Activated T-helper 2 cell treated with anti-CD3 and anti-CD28 coated beads, Interferon-gamma antibody, Interleukin-2, Interleukin-4, amounts not matched to agents 10 μg/mL and 5 μg/mL and 100 μg/mL, durations not matched to agents 14 hours and 24 hours and 36 hours (primary cell): ENCODE measurements around the gene ITPR2. TPM values are rescaled to one million over a fixed set of nuclear protein-coding genes. Genes with fewer than 3 reads are reported as not detected.
"Not testable (repeated sequence)": the region's sequence is repeated elsewhere in the genome, so short reads cannot be mapped to it uniquely, and the experiment has no call there.

Experiments
- DNase-seq: peaks from one replicate; pipeline ENCODE4 v3.0.0; 2021; ENCODE audit warnings: low spot score
- H3K27ac Mint-ChIP-seq: one replicate; pipeline ENCODE4 v1.8.0; 2021; ENCODE audit warnings: mixed read lengths
- H3K27me3 Mint-ChIP-seq: one replicate; pipeline ENCODE4 v1.8.0; 2021; ENCODE audit warnings: low read depth, mixed read lengths
- H3K36me3 Mint-ChIP-seq: one replicate; pipeline ENCODE4 v1.8.0; 2021; ENCODE audit warnings: low read depth, mixed read lengths
- H3K4me1 Mint-ChIP-seq: one replicate; pipeline ENCODE4 v1.8.0; 2021; ENCODE audit warnings: low read depth, mixed read lengths
- H3K4me3 Mint-ChIP-seq: one replicate; pipeline ENCODE4 v1.8.0; 2021; ENCODE audit warnings: low read depth, mild to moderate bottlenecking, moderate library complexity, mixed read lengths
- H3K9me3 Mint-ChIP-seq: one replicate; pipeline ENCODE4 v1.8.0; 2021; ENCODE audit warnings: mixed read lengths
- intact Hi-C: fragments of 100-400 bp; cut with micrococcal nuclease; formaldehyde crosslinking; loops from one replicate; pipeline ENCODE4 v1.15.1; 2023
- total RNA-seq: library from RNA; stranded (reverse); gene quantifications from 2 replicates; pipeline ENCODE4 v1.2.3, GENCODE V29; 2022

ITPR2 gene
- total RNA-seq, 1 donor from 2014 or later = 49.3 TPM

GRCh38 chr12:26736563-26737486, 96.2 kb downstream of the ITPR2 start:
- no peak overlapping the region for H3K4me3 Mint-ChIP-seq
- intact Hi-C loops = no loop called here
- H3K27ac Mint-ChIP-seq = no peak overlapping the region
- H3K4me1 Mint-ChIP-seq = peaks cover 25% of the 10 kb centered on the region
- DNase-seq = no peak
- H3K9me3 Mint-ChIP-seq = peaks cover 23% of the 10 kb centered on the region
- H3K36me3 Mint-ChIP-seq = peaks cover 38% of the 10 kb centered on the region
- H3K27me3 Mint-ChIP-seq = no peaks in the 10 kb centered on the region

- Mint-ChIP-seq H3K27me3 (no peaks in the 10 kb centered on the region), H3K4me1 (peaks cover 26% of the 10 kb centered on the region)
These were observed 97.8 kb downstream of the ITPR2 start for GRCh38 chr12:26735249-26735639.

GRCh38 chr12:26734510-26735248, 98.3 kb downstream of the ITPR2 start:
- peaks cover 16% of the 10 kb centered on the region for H3K9me3 Mint-ChIP-seq
- intact Hi-C loops = loop anchor here (5.0 kb wide), 1 partner anchor 203 kb away; the partner anchor contains the start of genes FGFR1OP2 and INTS13
- H3K4me1 Mint-ChIP-seq = peaks cover 28% of the 10 kb centered on the region
- H3K27ac Mint-ChIP-seq = no peak overlapping the region
- H3K36me3 Mint-ChIP-seq = peaks cover 28% of the 10 kb centered on the region
- H3K27me3 Mint-ChIP-seq = no peaks in the 10 kb centered on the region
- no peak for DNase-seq
- H3K4me3 Mint-ChIP-seq = no peak overlapping the region

More at GRCh38 chr12:26735249-26735639, 97.8 kb downstream of the ITPR2 start:
- Mint-ChIP-seq H3K4me3 (no peak overlapping the region), H3K9me3 (peaks cover 21% of the 10 kb centered on the region), H3K36me3 (peaks cover 32% of the 10 kb centered on the region), H3K27ac (no peak overlapping the region)
- intact Hi-C loops = no loop called here
- DNase-seq = no peak

GRCh38 chr12:26732005-26732908, 100.7 kb downstream of the ITPR2 start:
- H3K27ac Mint-ChIP-seq = no peak overlapping the region
- DNase-seq = no peak
- H3K9me3 Mint-ChIP-seq = no peaks in the 10 kb centered on the region
- H3K27me3 Mint-ChIP-seq = no peaks in the 10 kb centered on the region
- no peak overlapping the region for H3K4me3 Mint-ChIP-seq
- peaks cover 13% of the 10 kb centered on the region for H3K36me3 Mint-ChIP-seq
- H3K4me1 Mint-ChIP-seq = peaks cover 50% of the 10 kb centered on the region
- intact Hi-C loops = loop anchor here (5.0 kb wide), 1 partner anchor 205 kb away; the partner anchor contains the start of genes FGFR1OP2 and INTS13

GRCh38 chr12:26730481-26731350, 102.3 kb downstream of the ITPR2 start:
- H3K4me3 Mint-ChIP-seq = no peak overlapping the region
- peaks cover 8% of the 10 kb centered on the region for H3K36me3 Mint-ChIP-seq
- peaks cover 51% of the 10 kb centered on the region for H3K4me1 Mint-ChIP-seq
- no peak overlapping the region for H3K27ac Mint-ChIP-seq
- no peaks in the 10 kb centered on the region for H3K27me3 Mint-ChIP-seq
- DNase-seq = no peak
- no peaks in the 10 kb centered on the region for H3K9me3 Mint-ChIP-seq
- intact Hi-C loops = loop anchor here (5.0 kb wide), 1 partner anchor 207 kb away; the partner anchor contains the start of genes FGFR1OP2 and INTS13

- H3K4me1 Mint-ChIP-seq = peaks cover 52% of the 10 kb centered on the region
- not testable (repeated sequence) for H3K27ac Mint-ChIP-seq, H3K4me3 Mint-ChIP-seq, H3K9me3 Mint-ChIP-seq, H3K36me3 Mint-ChIP-seq, DNase-seq, H3K27me3 Mint-ChIP-seq
- intact Hi-C loops = loop anchor here (5.0 to 10.0 kb wide), 2 partner anchors 103 to 666 kb away; partner anchors contain the start of gene ITPR2
These were observed 103.8 kb downstream of the ITPR2 start for GRCh38 chr12:26729137-26729671.

- H3K4me3 Mint-ChIP-seq = no peak overlapping the region
- H3K4me1 Mint-ChIP-seq = peaks cover 51% of the 10 kb centered on the region
- intact Hi-C loops = loop anchor here (1.0 to 10.0 kb wide), 3 partner anchors 20 to 666 kb away; partner anchors contain the start of gene ITPR2
- H3K27ac Mint-ChIP-seq = peak overlapping the region; percentile 55
- H3K36me3 Mint-ChIP-seq = peaks cover 8% of the 10 kb centered on the region
- DNase-seq = no peak
- H3K27me3 Mint-ChIP-seq = no peaks in the 10 kb centered on the region
- H3K9me3 Mint-ChIP-seq = no peaks in the 10 kb centered on the region
These were observed 104.6 kb downstream of the ITPR2 start for GRCh38 chr12:26728205-26729050.

- intact Hi-C loops = loop anchor here (1.0 to 10.0 kb wide), 3 partner anchors 21 to 667 kb away; partner anchors contain the start of gene ITPR2
- Mint-ChIP-seq H3K9me3 (no peaks in the 10 kb centered on the region), H3K27me3 (no peaks in the 10 kb centered on the region), H3K4me3 (no peak overlapping the region), H3K36me3 (peaks cover 8% of the 10 kb centered on the region), H3K4me1 (peaks cover 49% of the 10 kb centered on the region), H3K27ac (peak overlapping the region; percentile 62)
- DNase-seq = no peak
These were observed 105.4 kb downstream of the ITPR2 start for GRCh38 chr12:26727482-26728204.

GRCh38 chr12:26726956-26727355, 106.0 kb downstream of the ITPR2 start:
- Mint-ChIP-seq H3K4me3 (no peak overlapping the region), H3K27me3 (no peaks in the 10 kb centered on the region), H3K4me1 (peaks cover 44% of the 10 kb centered on the region), H3K9me3 (no peaks in the 10 kb centered on the region), H3K27ac (no peak overlapping the region), H3K36me3 (peaks cover 9% of the 10 kb centered on the region)
- no peak for DNase-seq
- intact Hi-C loops = loop anchor here (5.0 to 10.0 kb wide), 2 partner anchors 105 to 668 kb away; partner anchors contain the start of gene ITPR2

- no peak overlapping the region for H3K4me3 Mint-ChIP-seq
- H3K27ac Mint-ChIP-seq = no peak overlapping the region
- H3K4me1 Mint-ChIP-seq = peaks cover 38% of the 10 kb centered on the region
- H3K9me3 Mint-ChIP-seq = no peaks in the 10 kb centered on the region
- intact Hi-C loops = loop anchor here (5.0 to 10.0 kb wide), 2 partner anchors 107 to 669 kb away; partner anchors contain the start of gene ITPR2
- peaks cover 15% of the 10 kb centered on the region for H3K36me3 Mint-ChIP-seq
- no peaks in the 10 kb centered on the region for H3K27me3 Mint-ChIP-seq
- no peak for DNase-seq
These were observed 107.6 kb downstream of the ITPR2 start for GRCh38 chr12:26725276-26725916.
